ENCODE results near the gene STEEP1. TPM values are rescaled to one million over a fixed set of nuclear protein-coding genes. Genes with fewer than 3 reads are reported as not detected.

Gene STEEP1
- total RNA-seq, 1 experiment from 2014 or later: 25.8 TPM

GRCh38 chrX:119579414-119579813 is 14.2 kb upstream of the STEEP1 start (continued):
- no peak for TF ChIP-seq AFF4 (CRISPR knock-in tag; IDR thresholded peaks at IDR 0.05; ENCODE audit: borderline replicate concordance)

GRCh38 chrX:119574394-119575266 is 9.4 kb upstream of the STEEP1 start, which contains the start of gene UBE2A:
TSS of gene UBE2A (plus strand) at chrX:119574563. CDS start at chrX:119574712, 149 bp downstream.
- peak within 1 kb of the TSS; percentile 92 for H3K27ac Mint-ChIP-seq
- ChIA-PET POLR2A (interaction anchor here (0.6 to 2.2 kb wide), 5 partner anchors 9 to 184 kb away, joined by 3 to 8 read pairs (median 4); partner anchors contain the start of genes SEPTIN6 and SOWAHD), CTCF (interaction anchor here (0.7 to 2.4 kb wide), 13 partner anchors 9 to 184 kb away, joined by 3 to 15 read pairs (median 4); partner anchors contain the start of genes SEPTIN6, SOWAHD and STEEP1)
- ATAC-seq (peak; percentile 94), DNase-seq (ENCODE audit: low spot score) (peak; percentile 85)
- H3K27me3 Mint-ChIP-seq (ENCODE audit: low read depth): no peaks in the 10 kb centered on the region
- 0 out of 2 replicates have a peak, but pooled peaks have one; percentile 46 for TF ChIP-seq E2F5 (CRISPR knock-in tag; IDR thresholded peaks at IDR 0.05)
- peak; percentile 39; the same call in 1 of the 2 replicates for TF ChIP-seq NFE2L1 (CRISPR knock-in tag; IDR thresholded peaks at IDR 0.05)
- 0 out of 2 replicates have a peak, but pooled peaks have one; percentile 11 for TF ChIP-seq GABPB1 (CRISPR knock-in tag; IDR thresholded peaks at IDR 0.05)
- TF ChIP-seq NFYB (CRISPR knock-in tag; conservative IDR thresholded peaks at IDR 0.05; ENCODE audit: low read depth): no peak
- peak; percentile 29; the same call in 1 of the 2 replicates for TF ChIP-seq TEAD1 (CRISPR knock-in tag; IDR thresholded peaks at IDR 0.05)
- no peak for TF ChIP-seq JAZF1 (CRISPR knock-in tag; IDR thresholded peaks at IDR 0.05)
- peak; percentile 40; the same call in 1 of the 2 replicates for TF ChIP-seq HMGXB4 (CRISPR knock-in tag; IDR thresholded peaks at IDR 0.05)
- 0 out of 2 replicates have a peak, but pooled peaks have one; percentile 12 for TF ChIP-seq MYBL2 (CRISPR knock-in tag; IDR thresholded peaks at IDR 0.05)
- TF ChIP-seq EMX1 (CRISPR knock-in tag; IDR thresholded peaks at IDR 0.05): no peak
- TF ChIP-seq SP1 (CRISPR knock-in tag; conservative IDR thresholded peaks at IDR 0.05): peak; percentile 36; the same call in 1 of the 2 replicates
- peak; percentile 27; the same call in 1 of the 2 replicates for TF ChIP-seq MAX (CRISPR knock-in tag; IDR thresholded peaks at IDR 0.05)
- H3K4me1 Mint-ChIP-seq: peaks cover 8% of the 10 kb centered on the region
- peaks cover 13% of the 10 kb centered on the region for H3K9me3 Mint-ChIP-seq
- H3K4me3 Mint-ChIP-seq: peak within 1 kb of the TSS; percentile 86
- H3K36me3 Mint-ChIP-seq: peaks cover 6% of the 10 kb centered on the region

DNA sequence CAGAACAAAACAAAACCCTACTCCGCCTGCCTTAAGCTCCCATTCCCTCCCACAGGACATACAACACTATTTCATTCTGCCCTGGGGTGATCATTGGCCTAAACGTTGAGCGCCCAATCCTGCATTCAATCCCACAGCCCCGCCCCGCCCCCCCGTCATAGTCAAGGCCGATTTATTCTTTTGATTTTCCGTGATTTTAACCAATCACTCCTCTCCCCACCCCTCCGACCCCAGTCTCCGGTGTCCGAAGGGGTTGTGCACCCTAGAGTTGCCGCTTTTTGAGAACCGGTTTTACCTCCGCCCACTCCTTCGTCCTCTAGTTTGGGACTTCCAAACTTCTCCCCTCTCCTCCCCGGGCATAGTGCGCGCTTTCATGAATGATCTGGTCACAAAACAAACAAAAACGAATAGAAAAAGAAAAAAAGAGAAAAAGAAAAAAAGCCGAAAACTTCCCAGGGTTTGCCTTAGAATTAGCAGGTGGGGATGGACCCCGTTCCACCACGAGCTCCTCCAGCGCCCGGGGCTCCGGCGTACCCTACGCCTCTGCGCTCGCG is 8.7 kb upstream of the STEEP1 start:
- H3K4me1 Mint-ChIP-seq: peaks cover 8% of the 10 kb centered on the region
- H3K27ac Mint-ChIP-seq: peak overlapping the region; percentile 92
- ChIA-PET CTCF (interaction anchor here (0.7 to 2.4 kb wide), 8 partner anchors 9 to 184 kb away, joined by 3 to 15 read pairs (median 6); partner anchors contain the start of genes SOWAHD and STEEP1), POLR2A (interaction anchor here (0.6 to 2.2 kb wide), 4 partner anchors 40 to 184 kb away, joined by 3 to 8 read pairs (median 5); partner anchors contain the start of genes SEPTIN6 and SOWAHD)
- DNase-seq (ENCODE audit: low spot score) (no peak), ATAC-seq (peak; percentile 14)
- peaks cover 6% of the 10 kb centered on the region for H3K36me3 Mint-ChIP-seq
- peak overlapping the region; percentile 86 for H3K4me3 Mint-ChIP-seq
- H3K9me3 Mint-ChIP-seq: peaks cover 13% of the 10 kb centered on the region
- H3K27me3 Mint-ChIP-seq (ENCODE audit: low read depth): no peaks in the 10 kb centered on the region
- TF ChIP-seq PRDM15 (CRISPR knock-in tag; IDR thresholded peaks at IDR 0.05) (peak; percentile 90), ZSCAN18 (CRISPR knock-in tag; IDR thresholded peaks at IDR 0.05) (no peak), ZNF263 (CRISPR knock-in tag; IDR thresholded peaks at IDR 0.05; ENCODE audit: low read depth) (no peak), ZNF232 (CRISPR knock-in tag; IDR thresholded peaks at IDR 0.05) (no peak), MLX (CRISPR knock-in tag; IDR thresholded peaks at IDR 0.05) (no peak)
